ENCODE measurements around the gene EXOC6B.
"Not testable (repeated sequence)": the region's sequence is repeated elsewhere in the genome, so short reads cannot be mapped to it uniquely, and the experiment has no call there.

Gene EXOC6B

GRCh38 chr2:72602711-72603110, 223.1 kb downstream of the EXOC6B start:
- DNase-seq = no peak

GRCh38 chr2:72602095-72602494, 223.7 kb downstream of the EXOC6B start:
- DNase-seq = no peak

DNA sequence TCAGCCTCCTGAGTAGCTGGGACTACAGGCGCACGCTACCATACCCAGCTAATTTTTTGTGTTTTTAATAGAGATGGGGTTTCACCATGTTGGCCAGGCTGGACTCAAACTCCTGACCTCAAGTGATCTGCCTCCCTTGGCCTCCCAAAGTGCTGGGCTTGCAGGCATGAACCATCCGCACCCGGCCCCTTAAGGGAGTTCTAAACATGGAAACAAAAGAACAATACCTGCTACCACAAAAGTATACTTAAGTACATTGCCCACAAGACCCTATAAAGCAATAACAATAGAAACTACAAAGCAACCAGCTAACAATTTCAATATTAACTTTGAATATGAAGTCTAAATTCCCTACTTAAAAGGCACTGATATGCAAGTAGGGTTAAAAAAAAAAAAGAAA, 242.0 kb downstream of the EXOC6B start:
- not testable (repeated sequence) for DNase-seq

DNA sequence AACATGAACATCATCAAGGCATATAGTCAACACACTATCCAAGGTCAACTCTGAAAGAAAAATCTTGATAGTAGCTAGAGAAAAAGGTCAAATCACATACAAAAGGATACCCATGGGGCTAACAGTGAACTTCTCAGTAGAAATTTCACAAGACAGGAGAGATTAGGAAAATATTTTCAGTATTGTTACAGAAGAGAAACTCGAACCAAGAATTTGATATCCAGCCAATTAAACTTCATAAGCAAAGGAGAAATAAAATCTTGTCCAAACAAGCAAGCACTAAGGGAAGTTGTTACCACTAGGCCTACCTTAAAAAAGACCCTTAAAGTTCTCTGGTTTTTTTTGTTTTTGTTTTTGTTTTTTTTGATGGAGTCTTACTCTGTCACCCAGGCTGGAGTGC, 242.5 kb downstream of the EXOC6B start:
- no peak for DNase-seq

DNA sequence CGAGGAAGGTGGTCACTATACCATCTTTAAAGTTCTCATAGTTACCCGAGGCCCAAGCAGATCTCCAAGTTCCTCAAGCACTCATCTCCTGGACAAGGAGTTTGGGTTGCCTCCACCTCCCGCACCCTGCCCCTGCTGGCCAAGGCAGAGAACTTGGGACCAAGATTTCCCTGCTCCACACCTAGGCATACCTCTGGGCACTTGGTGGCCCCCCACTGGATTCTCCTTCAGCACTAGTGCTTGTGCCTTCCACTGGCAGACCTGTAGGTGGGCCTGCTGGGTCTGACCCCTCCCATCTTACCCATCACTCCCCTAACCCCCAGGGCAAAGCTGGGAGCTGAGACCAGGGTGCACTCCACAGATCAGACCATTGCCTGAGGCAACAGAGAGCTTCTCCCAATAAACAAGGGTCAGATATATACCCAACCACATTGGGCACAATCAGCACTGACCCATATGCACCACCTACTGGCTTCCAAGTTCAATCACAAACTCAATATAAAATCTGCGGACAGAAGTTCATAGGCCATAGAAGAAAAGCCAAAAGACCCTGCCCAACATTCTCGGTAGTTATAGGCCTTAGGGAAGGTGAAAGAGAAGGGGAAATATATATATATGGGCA, 244.2 kb downstream of the EXOC6B start:
- no peak for DNase-seq

GRCh38 chr2:72579591-72580180, 246.1 kb downstream of the EXOC6B start:
- DNase-seq = no peak

DNA sequence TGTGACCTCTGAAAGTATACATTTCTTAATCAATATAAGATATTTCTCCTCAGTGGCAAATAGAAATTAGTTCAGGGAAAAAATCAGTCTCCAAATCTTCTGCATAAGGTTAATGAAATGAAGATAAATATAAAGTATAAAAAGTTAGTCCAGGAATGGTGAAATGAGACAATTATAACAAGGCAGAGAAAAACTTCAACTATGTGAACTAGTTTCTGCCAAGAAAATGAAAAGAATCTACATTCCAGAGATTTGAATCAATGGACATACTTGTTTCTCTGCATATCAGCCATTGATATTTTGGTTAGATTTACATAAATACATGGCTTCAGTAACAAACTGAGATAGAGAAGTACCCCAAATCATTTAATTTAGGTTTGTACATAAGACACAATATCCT, 249.0 kb downstream of the EXOC6B start:
- DNase-seq = no peak

DNA sequence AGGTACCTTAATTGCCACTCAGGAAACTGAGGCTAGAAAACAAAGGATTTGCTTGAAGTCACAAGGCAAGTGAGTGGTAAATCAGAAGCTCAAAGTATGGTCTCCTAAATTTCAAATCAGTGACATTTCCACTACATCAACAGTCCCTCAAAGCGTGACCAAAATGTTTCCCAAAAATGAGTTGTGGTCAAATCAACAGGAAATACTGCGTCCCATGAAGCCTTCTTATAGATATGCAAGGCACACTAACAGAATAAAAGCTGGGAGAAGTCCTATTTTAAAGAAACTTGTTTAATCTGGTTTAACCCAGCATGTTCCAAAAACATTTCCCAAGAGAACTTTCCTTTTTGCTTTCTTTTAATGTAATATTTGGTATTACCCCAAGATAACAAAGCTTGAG, 249.4 kb downstream of the EXOC6B start:
- DNase-seq = no peak

GRCh38 chr2:72574886-72575285, 250.9 kb downstream of the EXOC6B start:
- no peak for DNase-seq

- no peak for DNase-seq
Measured at GRCh38 chr2:72573232-72573631, 252.6 kb downstream of the EXOC6B start.

GRCh38 chr2:72572501-72572900, 253.3 kb downstream of the EXOC6B start:
- no peak for DNase-seq

GRCh38 chr2:72570413-72570812, 255.4 kb downstream of the EXOC6B start:
- no peak for DNase-seq

DNA sequence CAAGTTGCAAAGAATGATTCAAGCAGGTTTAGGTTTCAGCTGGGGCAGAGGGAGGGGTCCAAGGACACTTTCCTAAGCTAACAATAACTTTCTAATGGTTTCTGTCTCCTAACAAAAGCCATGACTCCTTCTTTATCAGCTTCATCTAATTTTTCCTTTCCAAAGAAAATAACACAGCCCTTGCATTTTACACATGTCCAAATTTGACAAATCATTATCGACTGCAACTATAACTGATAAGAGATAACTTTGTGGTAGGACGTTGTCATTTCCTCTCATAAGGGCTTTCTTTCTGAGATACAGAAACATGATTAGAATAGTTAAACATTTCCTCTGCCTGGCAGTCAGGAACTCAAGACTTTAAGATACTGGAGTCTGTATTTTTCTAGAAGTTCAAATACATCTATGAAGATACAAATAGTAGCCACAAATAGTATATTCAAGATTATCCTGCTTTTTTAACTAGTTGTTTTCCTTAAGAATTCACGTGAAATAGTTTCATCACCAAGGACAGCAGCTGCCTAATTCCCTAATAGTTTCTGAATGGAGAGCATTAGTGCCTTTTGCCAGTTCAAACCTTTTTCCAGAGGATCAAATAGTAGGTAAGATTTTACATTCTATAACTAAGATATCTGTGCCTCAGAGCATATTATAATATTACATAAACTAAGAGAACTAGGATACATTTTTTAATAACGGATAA, 263.2 kb downstream of the EXOC6B start:
- DNase-seq = no peak

DNA sequence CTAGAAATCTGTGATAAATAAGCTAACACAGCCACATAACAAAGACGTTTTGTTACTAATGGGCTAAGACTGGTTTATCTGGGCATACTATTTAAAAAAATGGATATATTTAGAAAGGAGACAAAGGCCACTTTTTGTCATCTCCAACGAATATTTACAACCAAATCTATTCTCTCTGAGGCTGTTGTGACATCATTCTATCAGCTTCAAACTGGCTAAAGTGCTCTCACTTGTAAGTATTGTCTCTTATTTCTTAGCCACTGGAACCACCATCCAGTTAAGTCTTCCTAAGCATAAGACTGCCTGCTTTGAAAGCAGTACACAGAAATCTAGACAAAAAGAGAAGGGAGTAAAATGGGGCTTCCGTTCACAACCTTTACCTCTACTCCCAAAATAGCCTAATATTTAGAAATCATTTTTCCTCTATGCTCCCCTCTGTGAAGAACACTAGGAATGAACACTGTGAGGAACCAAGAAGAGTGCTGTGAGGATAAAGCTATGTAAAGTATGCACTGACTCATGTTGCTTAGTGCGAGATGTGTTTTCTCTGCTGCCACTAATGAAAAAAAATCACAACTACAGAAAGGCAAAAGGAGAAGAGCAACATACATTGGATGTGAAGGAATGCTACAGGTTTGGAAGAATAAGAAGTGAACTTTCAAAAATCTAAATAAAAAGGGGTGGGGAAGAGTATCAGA, 264.1 kb downstream of the EXOC6B start:
- DNase-seq = no peak

DNA sequence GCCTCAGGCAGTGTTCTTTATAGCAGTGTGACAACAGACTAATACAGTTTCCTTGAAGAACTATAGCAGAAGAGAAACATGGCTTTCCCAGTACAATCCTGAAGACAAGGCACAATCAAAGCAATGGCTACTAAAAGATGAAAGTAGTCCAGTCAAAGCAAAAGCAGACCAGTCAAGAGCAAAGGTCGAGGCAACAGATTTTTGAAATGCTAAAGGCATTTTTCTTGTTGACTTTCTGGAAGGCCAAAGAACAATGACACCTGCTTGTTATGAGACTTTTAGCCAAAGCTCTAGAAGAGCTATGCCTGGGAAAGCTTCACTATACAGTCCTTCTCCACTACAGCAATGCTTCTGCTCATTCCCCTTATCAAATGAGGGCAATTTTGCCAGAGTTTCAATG, 269.9 kb downstream of the EXOC6B start:
- DNase-seq = no peak

DNA sequence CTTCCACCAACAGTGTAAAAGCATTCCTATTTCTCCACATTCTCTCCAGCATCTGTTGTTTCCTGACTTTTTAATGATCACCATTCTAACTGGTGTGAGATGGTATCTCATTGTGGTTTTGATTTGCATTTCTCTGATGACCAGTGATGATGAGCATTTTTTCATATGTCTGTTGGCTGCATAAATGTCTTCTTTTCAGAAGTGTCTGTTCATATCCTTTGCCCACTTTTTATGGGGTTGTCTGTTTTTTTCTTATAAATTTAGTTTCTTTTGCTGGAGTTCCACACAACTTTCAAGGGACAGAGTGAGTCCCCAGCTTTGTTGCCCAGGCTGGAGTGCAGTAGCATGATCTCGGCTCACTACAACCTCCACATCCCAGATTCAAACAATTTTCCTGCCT, 270.5 kb downstream of the EXOC6B start:
- not testable (repeated sequence) for DNase-seq

DNA sequence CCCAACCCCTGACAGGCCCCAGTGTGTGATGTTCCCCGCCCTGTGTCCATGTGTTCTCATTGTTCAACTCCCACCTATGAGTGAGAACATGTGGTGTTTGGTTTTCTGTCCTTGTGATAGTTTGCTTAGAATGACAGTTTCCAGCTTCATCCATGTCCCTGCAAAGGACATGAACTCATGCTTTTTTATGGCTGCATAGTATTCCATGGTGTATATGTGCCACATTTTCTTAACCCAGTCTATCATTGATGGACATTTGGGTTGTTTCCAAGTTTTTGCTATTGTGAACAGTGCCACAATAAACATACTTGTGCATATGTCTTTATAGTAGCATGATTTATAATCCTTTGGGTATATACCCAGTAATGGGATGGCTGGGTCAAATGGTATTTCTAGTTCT, 270.9 kb downstream of the EXOC6B start:
- DNase-seq = not testable (repeated sequence)

DNA sequence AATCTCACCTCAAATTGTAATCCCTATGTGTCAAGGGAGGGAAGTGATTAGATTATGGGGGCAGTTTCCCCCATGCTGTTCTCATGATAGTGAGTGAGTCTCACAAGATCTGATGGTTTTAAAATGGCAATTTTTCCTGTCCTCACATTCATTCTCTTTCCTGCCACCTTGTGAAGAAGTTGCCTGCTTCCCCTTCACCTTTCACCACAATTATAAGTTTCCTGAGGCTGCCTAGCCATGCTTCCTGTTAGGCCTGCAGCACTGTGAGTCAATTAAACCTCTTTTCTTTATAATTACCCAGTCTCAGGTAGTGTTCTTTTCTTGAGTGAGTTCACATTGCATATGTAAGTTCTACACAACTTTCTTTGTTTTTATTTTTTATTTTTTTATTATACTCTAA, 271.5 kb downstream of the EXOC6B start:
- no peak for DNase-seq

GRCh38 chr2:72548081-72548764, 277.6 kb downstream of the EXOC6B start:
- DNase-seq = no peak

DNA sequence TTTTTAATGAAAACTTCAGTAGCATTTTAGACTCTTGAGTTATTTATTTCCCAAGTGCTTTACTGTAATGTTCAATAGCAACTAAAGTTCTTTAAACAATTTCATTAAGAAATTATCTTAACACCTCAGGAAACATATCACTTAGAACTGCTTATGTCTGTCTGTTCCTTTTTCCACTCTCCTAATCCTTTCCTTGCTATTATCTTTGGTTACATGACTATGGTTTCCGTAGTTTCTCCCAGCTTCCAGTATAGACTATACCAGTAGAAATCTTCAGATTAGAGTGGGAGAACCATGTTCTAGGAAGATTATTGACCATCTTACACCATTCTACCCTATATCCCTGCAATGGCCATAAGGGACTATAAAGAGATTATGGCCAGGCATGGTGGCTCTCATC, 280.0 kb downstream of the EXOC6B start:
- no peak for DNase-seq

- no peak for DNase-seq
Measured at GRCh38 chr2:72544554-72544953, 281.3 kb downstream of the EXOC6B start.

GRCh38 chr2:72543497-72544216, 282.2 kb downstream of the EXOC6B start:
- no peak for DNase-seq

Data from T1000 (cell line).